GM21576 (cell line): ENCODE results near the gene PDIA5.
"Not testable (repeated sequence)": the region's sequence is repeated elsewhere in the genome, so short reads cannot be mapped to it uniquely, and the experiment has no call there.

Experiments
- ATAC-seq: cut with Tn5 transposase; IDR thresholded peaks from one replicate; pipeline ENCODE4 v1.9.1; 2021; ENCODE audit warnings: mild to moderate bottlenecking, moderate library complexity; ENCODE audit not compliant: unreplicated experiment

The PDIA5 gene

DNA sequence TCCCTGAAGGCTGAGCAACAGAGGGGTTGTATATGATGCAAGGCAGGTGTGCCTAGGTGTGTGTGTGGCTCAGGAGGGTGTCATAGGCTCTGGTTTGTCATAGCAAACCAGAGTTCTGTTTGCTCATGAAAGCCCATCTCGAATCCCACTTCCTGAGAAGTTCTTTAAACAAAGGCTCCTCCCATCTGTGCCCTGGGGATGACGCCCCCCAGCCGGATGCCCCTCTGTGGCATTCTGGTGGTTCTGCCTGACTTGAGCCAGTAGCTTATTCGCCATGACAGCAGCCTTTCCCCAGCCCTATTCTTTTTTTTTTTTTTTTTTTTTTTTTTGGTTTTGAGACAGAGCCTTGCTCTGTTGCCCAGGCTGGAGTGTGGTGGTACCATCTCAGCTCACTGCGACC, 45.4 kb downstream of the PDIA5 start:
- no peak for ATAC-seq

DNA sequence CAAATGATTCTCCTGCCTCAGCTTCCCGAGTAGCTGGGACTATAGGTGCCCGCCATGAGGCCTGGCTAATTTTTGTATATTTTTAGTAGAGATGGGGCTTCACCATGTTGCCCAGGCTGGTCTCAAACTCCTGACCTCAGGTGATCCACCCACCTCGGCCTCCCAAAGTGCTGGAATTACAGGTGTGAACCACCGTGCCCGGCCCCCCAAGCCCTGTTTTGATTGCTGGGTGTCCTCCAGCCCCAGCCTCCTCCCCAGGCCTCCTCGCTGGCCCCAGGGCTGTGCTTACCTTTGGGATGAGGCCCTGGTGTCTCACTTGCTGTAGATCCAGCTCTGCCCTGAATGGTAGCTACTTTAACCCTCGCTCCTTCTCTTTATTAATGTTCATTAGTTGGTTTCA, 45.8 kb downstream of the PDIA5 start:
- ATAC-seq = not testable (repeated sequence)

DNA sequence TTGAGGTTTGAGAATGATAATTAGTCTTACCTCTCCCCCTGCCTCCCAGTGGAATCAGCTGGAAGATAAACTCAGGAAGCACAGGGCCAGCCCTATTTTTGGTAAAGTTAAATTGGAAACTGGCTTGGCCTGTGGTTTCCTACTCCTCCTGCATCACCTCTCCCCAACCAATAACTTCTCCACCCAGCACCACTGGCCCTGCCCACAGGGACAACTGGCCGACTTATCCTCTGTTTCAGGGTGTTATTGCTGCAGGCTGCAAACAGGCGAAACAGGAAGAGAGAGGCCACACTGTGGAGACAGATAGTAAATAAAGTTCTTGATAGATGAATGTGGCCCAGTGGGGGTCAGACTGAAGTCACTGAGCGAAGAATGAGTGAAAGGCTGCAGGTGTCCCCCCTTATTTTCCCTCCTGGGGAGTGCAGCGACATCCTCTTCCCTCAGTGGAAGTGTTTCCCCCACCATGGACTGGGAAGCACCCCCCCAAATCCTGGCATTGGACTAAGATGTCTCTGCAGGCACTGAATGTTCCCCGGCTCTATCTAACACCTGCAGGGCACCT, 47.1 kb downstream of the PDIA5 start:
- no peak for ATAC-seq

DNA sequence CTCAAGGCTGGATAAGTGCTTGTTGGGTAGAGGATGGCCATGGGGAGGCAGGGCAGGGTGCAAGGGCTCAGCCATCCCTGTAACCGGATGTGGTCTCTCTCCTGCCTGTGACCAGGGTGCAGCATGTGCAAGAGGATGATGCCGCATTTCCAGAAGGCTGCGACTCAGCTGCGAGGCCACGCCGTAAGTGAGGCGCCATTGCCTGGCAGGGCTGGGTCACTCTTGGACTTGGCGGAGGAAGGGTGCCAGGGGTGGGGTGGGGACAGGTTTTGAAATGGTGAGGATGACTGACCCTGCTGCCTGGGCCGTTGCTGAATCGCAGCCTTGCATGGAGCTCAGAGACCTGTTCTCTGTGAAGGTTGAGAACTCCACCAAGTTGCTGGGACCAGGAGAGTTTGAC, 49.3 kb downstream of the PDIA5 start:
- ATAC-seq = no peak

DNA sequence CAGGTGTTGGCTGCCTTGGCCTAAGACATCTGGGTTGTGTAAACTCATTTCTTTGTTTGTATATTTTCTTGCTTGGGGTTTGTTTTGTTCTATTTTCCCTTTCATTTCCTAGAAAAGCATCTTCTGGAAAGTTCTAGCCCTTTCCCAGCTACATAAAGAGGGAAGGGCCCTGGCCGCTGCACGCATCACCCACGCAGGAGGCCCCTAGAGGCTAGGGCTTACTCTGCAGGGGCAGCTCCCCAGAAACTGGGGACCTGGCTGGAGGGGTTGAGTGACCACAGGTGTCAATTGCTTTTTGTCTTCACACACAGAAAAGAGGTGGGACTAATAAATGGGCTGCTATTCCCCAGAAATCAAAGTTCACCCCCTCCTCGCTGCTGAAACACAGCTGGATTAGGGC, 52.6 kb downstream of the PDIA5 start:
- ATAC-seq = no peak

DNA sequence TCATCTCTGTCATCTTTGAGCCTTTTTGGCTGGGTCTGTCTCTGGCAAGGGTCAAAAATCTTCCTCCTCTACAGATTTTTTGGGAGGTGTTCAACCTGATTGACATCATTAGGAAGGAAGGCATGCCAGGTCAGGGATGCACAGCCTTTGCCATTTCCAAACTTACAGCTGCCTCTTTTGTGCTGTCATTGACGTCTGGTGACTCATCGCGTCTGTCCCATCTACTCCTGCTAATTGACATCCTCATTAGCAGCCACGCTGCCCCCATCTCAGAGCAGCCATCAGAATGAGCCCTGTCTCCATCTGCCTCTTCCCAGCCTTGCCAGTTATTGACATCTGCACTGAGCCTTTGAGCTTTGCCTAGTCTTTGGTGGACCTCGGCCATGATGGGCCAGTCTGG, 53.0 kb downstream of the PDIA5 start:
- no peak for ATAC-seq

DNA sequence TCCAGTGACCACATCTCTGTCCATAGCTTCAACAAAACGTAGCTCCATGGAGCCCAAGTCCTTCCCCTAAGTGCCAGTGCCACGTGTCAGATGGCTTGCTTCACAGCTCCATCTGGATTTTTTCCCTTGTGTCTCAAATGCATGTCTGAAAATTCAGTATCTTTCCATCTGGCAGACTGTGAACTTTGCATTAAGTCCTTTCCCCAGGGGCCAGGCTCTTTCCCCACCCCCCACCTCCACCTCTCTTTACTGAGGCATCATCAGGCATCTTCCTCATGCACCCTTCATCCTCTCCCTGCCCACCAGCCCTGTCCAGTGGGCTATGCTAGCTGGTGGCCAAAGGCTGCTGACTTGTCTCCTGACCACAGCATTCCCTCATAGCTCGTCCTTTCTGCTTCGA, 53.7 kb downstream of the PDIA5 start:
- no peak for ATAC-seq

DNA sequence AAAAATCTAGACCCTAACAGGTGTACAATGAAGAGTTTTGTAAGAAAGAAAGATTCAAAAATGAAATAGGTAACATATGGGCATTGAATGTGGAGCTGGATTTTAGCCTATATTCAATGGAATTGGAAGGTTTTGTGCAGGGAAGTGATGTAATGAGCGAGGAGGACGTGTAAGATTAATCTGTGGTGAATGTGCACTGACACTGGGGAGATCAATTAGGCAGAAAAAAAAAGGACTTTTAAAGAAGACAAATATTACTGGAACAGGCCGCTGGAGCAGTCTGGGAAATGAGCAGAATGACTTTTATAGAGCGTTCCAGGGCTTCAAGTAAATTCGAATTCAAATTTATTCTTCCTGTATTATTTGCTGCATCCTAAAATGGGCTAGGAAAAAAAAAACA, 55.2 kb downstream of the PDIA5 start:
- no peak for ATAC-seq

DNA sequence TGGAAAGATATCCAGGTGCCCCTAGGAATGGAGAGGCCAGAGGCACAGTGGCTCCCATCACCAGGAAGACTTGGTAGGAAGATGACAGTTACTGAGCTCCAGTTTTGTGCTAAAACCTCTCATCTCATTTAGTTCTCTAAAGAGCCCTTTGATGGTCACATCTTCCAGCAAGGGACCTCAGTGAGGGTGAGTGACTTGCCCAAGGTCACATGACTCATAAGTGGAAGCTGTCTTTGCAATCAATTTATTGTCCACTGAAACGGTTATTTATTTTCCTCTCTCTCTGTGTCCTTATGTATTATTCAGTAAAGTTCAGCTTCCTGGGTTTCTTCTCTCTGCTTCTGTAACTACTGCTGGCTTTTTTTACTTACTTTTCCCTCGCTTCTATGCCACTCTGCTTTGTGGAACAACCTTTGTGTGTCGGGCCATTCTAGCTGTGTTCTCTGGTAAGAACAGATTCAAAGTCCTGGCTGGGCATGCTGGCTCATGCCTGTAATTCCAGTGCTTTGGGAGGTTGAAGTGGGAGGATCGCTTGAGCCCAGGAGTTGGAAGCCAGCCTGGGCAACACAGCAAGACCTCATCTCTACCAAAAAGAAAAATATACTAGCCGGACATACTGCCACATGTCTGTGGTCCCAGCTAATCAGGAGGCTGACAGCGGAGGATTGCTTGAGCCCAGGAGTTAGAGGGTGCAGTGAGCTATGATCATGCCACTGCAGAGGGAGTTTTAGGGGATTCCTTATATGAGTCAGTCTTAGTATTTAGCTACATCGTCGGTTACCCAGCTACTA, 55.9 kb downstream of the PDIA5 start:
- no peak for ATAC-seq

DNA sequence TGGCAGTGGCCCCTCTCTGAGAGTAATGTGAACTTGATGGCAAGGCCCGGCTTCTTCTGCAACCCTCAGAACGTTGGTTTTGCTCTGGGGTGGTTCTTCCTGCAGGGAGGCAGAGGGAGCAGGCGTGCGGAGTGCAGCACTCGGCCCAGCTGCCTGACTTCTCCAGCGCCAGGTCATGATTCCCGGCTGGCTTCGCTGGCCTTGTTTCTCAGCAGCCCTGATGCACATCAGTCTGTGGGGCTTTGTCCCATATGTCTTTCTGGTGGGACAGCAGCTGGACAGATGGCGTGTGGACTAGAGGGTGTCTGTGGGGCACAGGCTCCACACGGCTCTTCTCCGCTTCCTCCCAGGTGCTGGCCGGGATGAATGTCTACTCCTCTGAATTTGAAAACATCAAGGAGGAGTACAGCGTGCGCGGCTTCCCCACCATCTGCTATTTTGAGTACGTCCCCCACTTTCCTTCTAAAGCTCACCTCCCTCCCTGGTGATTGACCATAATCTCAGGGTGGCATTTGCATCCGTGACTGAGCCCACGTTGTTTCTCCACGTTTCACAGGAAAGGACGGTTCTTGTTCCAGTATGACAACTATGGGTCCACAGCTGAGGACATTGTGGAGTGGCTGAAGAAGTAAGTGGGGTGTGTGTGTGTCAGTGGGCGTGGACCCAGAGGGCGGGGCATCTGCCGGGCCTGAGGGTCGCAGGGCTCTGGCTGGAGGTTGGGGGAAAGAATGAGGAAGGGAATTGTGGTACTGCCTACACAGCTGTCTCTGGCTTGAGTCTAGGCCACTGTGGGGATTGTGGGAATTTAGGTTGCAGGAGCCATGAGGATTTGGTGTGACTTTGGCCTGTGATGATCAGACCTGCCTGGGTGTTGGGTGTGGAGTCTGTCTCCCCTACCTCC, 57.1 kb downstream of the PDIA5 start:
- no peak for ATAC-seq

DNA sequence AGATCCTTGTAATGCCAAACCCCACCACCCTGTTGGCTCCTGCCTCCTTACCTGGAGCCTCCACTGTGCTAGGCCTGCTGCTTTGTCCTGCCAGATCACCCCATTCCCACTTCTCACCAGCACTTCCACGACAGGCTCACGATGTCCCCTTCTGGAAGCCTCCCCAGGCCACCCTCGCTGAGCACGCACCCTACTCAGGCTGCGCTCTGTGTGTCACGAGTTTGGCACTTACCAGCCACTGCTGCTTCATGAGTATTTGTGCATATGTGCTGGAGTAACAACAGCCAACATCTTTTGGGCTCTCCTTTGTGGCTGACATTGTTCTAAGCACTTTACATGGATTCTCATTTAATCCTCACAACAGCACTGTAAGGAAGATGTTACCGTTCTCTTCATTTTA, 58.1 kb downstream of the PDIA5 start:
- ATAC-seq = no peak

DNA sequence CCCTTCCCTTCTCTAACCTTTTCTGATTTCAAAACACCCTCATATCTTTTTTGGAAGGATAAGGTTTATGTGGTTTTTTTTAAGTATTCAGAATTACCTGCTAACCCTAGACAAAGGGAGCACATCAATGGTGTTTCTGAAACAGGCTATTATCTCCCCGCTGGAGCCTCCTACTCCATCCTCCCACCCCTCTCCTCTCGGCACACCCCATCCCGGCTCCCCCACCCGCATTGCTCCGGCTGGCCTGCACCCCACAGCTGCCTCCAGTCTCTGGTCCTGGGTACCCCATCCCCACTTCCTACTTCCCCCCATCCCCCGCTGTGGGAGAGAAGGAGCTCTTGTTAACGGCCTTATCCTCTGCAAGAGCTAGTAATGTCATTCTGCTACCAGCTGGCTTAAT, 59.2 kb downstream of the PDIA5 start:
- ATAC-seq = no peak

DNA sequence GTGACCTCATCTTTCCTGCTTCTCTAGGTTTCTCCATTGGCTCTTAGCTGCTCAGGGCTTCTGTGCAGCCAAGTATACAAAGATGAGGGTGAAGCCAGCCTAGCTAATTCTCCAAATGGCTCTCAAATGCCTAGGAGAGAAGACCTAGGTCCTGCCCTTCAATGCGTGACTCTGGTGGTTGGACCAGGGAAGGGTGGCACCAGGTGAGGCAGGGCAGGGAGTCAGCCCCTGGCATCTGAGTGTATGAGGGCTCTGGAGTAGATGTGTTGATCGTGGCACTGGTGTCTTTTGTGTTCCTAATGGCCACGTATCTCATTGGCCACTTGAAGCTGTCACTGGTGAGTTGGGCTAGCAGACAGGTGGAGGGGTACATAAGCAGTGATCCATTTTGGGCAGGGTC, 59.8 kb downstream of the PDIA5 start:
- no peak for ATAC-seq

DNA sequence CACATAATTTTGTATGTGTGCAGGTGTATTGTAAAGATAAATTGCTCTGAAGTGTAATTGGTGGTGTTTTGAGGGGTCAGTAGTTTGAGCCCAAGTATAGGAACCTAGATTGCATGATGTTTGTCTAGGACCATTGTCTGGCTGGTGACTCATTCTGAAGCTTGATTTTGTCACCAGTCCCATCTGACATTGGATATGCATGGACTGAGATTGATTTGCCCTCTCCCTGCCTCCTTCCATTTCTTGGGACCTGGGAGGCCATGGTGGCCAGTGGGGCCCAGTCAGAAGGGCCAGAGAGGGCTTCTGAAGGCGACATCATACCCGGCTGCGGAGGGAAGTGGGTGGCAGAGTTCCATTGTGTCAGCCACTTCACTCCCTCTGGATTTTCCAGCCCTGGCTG, 62.3 kb downstream of the PDIA5 start:
- no peak for ATAC-seq

DNA sequence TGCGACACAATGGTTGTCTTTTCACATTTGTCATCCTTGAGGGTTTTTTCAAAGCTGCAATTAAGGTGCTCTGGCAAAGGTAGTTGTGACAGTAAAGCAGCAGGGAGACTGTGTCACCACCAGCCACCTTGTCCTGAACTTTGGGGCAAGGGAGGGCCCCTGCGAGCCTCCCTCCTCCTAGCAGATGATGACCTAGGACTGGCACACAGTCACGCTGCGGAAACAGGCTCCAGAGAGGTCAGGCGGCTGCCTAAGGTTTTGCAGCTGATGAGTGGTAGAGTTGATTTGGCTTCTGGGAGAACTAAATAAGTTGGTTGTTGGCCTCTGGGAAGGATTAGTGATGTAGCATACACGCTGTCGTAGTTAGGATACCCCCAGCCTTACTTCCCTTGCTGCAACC, 62.7 kb downstream of the PDIA5 start:
- no peak for ATAC-seq

DNA sequence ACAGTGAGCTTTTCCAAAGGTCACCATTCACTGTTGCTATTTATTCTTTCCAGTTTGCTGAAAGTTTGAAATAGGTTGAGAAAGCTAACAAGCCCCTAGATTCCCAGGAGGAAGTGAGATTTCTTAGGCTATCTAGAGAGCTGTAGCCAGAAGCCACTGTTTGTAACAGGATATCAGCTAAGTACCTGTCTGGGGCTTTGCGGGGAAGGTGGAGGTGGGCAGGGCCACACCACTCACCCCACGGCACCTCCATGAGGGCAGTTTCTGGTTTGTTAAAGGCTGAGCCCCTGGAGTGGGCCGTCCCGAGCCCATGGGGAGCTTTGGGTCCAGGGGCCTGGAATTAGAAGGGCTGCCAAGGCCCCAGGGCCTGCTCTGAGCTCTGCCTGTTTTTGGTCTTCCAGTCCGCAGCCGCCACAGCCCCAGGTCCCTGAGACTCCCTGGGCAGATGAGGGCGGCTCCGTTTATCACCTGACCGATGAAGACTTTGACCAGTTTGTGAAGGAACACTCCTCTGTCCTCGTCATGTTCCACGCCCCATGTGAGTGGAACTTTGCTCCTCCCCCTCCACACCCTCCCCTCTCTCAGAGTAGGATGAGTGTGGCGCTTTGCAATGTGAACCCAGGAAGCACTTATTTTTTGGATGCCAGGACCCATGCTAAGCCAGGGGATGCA, 63.4 kb downstream of the PDIA5 start:
- no peak for ATAC-seq

DNA sequence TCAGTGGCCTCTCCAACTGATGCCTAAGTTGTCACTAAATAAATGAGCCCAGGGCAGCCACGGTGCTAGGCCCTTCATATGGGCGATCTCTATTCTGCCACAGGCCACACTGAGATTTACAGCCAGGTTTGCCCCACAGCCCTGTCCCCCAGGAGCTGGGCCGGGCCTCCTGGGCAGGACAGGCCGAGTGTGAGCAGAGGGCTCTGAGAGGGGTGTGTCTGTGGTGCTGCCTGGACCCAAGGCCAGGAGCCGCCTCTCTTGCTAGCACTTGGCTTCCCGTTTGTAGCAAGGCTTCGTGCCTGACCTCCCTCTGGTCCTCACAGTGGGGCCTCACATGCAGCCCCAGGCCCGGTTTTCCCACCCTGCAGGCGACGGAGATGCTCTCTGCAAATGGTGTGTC, 67.8 kb downstream of the PDIA5 start:
- no peak for ATAC-seq

DNA sequence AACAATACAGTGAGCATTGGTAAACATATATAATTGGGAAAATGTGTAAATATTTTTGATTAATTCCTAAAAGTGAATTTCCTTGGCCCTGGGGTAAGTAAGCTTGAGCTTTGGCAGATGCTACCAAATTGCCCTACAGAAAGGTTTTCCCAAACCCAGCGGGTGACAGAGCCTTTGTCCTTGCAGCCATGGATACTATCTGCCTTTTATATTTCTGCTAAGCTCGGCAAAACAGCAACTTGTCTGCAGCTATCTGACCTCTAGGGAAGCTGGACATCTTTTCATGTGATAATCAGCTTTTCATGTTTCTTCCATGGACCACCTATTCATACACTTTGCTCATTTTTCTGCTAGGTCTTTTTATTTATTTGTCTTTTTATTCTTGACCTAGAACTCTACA, 70.2 kb downstream of the PDIA5 start:
- ATAC-seq = no peak

DNA sequence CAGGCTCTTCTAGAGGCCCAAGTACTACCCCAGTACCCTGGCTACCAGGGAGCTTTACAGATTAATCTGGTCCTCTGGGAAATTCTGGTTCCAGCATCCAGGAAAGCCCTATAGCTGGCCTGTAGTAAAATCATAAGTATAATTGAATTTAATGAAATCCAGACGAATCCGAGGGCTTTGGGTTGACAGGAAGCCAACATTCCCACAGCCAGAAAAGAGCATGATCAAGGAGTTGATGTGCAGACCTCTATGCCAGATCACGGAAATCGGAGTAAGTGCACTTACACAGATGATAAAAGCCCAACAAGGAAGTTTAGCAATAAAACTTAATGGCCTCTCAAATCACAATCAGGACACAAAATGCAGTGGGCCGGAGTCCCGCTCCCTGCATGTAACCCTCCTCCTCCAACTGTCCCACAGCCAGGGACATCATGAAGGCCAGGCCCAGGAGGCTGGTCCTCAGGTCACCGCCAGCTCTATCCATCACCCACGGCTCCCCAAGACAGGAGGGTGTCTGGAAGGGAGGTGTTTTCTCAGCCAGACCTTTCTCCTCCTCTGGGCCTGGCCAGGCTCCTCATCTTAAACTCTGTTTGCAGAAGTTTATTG, 72.1 kb downstream of the PDIA5 start:
- no peak for ATAC-seq

DNA sequence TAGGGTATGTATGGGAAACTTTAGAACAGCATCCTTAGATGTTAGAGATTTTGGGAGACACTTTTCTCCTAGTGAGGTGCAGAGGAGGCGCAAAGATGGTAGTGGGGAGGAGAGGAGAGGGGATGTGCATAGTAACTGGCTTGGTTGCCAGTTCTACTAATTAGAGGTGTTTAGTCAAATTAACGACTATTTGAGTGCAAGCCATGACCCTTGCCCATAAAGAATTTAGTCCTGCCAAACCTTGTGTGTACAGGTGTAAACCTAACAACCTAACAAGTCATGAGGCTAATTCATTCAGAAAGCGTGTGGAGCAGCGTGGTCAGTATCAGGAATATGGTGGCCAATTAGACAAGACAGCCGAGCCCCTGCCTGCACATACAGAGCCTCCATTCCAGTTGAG, 72.7 kb downstream of the PDIA5 start:
- ATAC-seq = no peak

DNA sequence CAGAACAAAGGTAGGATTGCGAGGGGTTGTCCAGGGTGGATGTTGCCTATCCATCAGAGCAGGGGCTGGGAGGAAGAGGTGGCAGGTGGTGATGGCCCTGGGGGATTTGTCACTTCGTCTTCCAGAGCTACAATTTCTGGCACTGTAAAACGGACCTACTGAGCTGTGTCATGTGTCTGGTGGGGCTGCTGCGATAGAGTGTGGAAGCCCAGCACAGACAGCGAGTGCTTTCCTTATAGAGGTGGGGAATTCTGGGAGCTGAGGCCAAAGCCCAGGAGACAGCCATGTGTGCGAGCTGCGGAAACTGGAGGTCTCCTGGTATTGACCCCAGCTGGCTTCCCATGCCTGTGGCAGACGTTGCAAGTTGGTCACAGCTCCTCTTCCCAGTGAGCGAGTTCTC, 73.7 kb downstream of the PDIA5 start:
- no peak for ATAC-seq
